HCT116 (cell line): ENCODE data around the gene ANXA7. TPM values are rescaled to one million over a fixed set of nuclear protein-coding genes. Genes with fewer than 3 reads are reported as not detected.

ENCODE experiments used
- total RNA-seq: library from RNA; stranded (reverse); gene quantifications from one replicate; pipeline ENCODE4 v1.2.1, GENCODE V29; 2021; ENCODE audit not compliant: unreplicated experiment

ANXA7 gene
- total RNA-seq, 1 experiment from 2014 or later, result 105 TPM

Other genes starting within 250 kb of the ANXA7 start
- 25.4 TPM for gene ECD, start 246.1 kb downstream of the ANXA7 start, total RNA-seq
- gene FAM149B1, start 245.9 kb downstream of the ANXA7 start, total RNA-seq, result 17.5 TPM
- 40.3 TPM for gene DNAJC9, start 166.8 kb downstream of the ANXA7 start, total RNA-seq
- 122 TPM for gene MRPS16, start 161.4 kb downstream of the ANXA7 start, total RNA-seq
- 2.9 TPM for gene CFAP70, start 55.2 kb downstream of the ANXA7 start, total RNA-seq
- gene MSS51, start 19.5 kb upstream of the ANXA7 start, total RNA-seq, result 1.7 TPM
- gene PPP3CB, start 82.0 kb upstream of the ANXA7 start, total RNA-seq, result 32.0 TPM
- gene USP54, start 177.3 kb upstream of the ANXA7 start, total RNA-seq, result 28.0 TPM
- not detected for gene MYOZ1, start 227.4 kb upstream of the ANXA7 start, total RNA-seq
- gene SYNPO2L, start 242.0 kb upstream of the ANXA7 start, total RNA-seq, result 0.10 TPM